Erythroblast (primary cell): ENCODE results near the gene TGIF1.

Source experiments
- GATA1 ChIP-seq: IDR thresholded peaks from 2 replicates; pipeline ENCODE4 v1.6.1; 2011; ENCODE audit warnings: low read depth, mild to moderate bottlenecking, control low read depth, low read length, moderate library complexity
- POLR2A ChIP-seq: IDR thresholded peaks from 2 replicates; pipeline ENCODE4 v1.6.1; 2011; ENCODE audit warnings: mild to moderate bottlenecking, low read length

DNA sequence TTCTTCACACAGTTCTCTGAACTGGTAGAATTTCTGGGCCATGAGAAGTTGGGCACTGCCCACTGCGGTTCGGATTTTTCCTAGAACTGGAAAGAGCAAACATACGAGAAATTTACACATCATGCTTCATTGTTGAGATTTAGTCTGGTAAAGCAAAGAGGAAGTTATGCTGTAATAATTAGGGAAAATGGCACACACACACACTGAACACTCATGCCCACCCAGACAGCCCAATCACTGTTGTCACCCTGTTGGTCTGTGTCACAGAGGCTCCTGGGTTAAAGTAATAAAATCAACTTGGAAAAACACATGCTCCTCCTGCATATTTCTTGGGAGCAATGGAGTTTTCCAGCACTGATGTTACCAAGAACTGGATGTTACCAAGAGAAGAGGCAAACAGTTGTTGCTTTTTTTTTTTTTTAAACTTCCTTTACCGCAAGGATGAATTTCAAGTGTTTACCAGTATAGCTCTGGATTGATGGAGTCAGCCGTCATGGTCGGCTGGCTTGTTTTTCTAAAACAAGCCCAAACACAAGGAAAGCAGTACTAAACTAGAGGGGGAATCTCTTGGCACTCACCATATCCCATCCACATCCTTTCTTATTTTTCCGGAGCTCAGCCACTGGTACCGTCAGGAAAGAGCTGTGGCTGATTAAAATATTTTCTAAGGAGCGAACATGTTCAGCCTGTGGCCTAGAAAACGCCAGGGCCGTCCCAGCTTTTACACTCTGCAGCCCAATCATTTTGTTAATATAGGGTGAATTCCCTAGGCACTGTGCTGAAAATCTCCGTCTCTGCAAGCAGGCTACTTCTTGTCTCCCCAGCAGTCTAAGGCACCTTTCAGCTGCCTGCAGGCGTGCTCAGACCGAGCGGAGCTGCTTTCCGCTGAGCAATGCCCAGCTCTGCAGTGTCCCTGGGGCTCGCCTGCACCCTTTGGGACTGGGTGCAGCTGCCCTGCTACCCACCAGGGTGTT is 58.9 kb downstream of the TGIF1 start:
- TF ChIP-seq POLR2A = no peak
- TF ChIP-seq GATA1 = no peak
